ENCODE data around the gene TMEM168. TPM values are rescaled to one million over a fixed set of nuclear protein-coding genes. Genes with fewer than 3 reads are reported as not detected.

The TMEM168 gene
- total and polyA plus RNA-seq, 2 donors (not counting 1 experiment from before 2014, with no cell fraction given), result 19.3 to 27.2 TPM

- H3K36me3 ChIP-seq (ENCODE audit: control insufficient read depth, insufficient read depth, low read length), result no peaks in the 10 kb centered on the region
- H3K27ac ChIP-seq (ENCODE audit: insufficient read depth, low read length), result no peak overlapping the region
- no peak overlapping the region for H3K9ac ChIP-seq (ENCODE audit: insufficient read depth, low read length)
- no peak overlapping the region for H3K4me3 ChIP-seq (replicated peaks in 1 of 4; ENCODE audit: control extremely low read depth in 1 of 4, insufficient read depth in 1 of 4, low read depth in 3 of 4, low read length in 4 of 4)
- no peaks in the 10 kb centered on the region for H3K9me3 ChIP-seq (ENCODE audit: control insufficient read depth, insufficient read depth, low read depth, low read length)
- DNase-seq (ENCODE audit: low read depth in 2 of 2), result no peak
- no peak for TF ChIP-seq CTCF (conservative IDR thresholded peaks at IDR 0.05 in 1 of 2, IDR thresholded peaks at IDR 0.05 in 1 of 2; ENCODE audit: low read depth in 1 of 2, low read length in 2 of 2)
- TF ChIP-seq EZH2 (IDR thresholded peaks at IDR 0.05; ENCODE audit: low read length, missing control alignments), result no peak
- no peak overlapping the region for H2AFZ ChIP-seq (ENCODE audit: low read length)
- no peaks in the 10 kb centered on the region for H4K20me1 ChIP-seq (ENCODE audit: control insufficient read depth, extremely low read depth, insufficient read depth, low read length)
- no peaks in the 10 kb centered on the region for H3K27me3 ChIP-seq (ENCODE audit: control insufficient read depth, insufficient read depth, low read length)
- no peaks in the 10 kb centered on the region for H3K79me2 ChIP-seq (ENCODE audit: control insufficient read depth, insufficient read depth, low read length)
- no peaks in the 10 kb centered on the region for H3K4me1 ChIP-seq (ENCODE audit: control insufficient read depth, extremely low read depth, insufficient read depth, low read length)
- H3K4me2 ChIP-seq (ENCODE audit: extremely low read depth, insufficient read depth, low read length), result no peak overlapping the region
These were observed 40.6 kb upstream of the TMEM168 start for GRCh38 chr7:112830769-112831168.

GRCh38 chr7:112828696-112829095 is 38.5 kb upstream of the TMEM168 start:
- Histone ChIP-seq H3K4me3 (replicated peaks in 1 of 4; ENCODE audit: control extremely low read depth in 1 of 4, insufficient read depth in 1 of 4, low read depth in 3 of 4, low read length in 4 of 4) (no peak overlapping the region), H3K4me2 (ENCODE audit: extremely low read depth, insufficient read depth, low read length) (no peak overlapping the region), H3K27me3 (ENCODE audit: control insufficient read depth, insufficient read depth, low read length) (no peaks in the 10 kb centered on the region), H4K20me1 (ENCODE audit: control insufficient read depth, extremely low read depth, insufficient read depth, low read length) (no peaks in the 10 kb centered on the region), H2AFZ (ENCODE audit: low read length) (no peak overlapping the region), H3K9ac (ENCODE audit: insufficient read depth, low read length) (no peak overlapping the region), H3K79me2 (ENCODE audit: control insufficient read depth, insufficient read depth, low read length) (no peaks in the 10 kb centered on the region), H3K27ac (ENCODE audit: insufficient read depth, low read length) (no peak overlapping the region), H3K9me3 (ENCODE audit: control insufficient read depth, insufficient read depth, low read depth, low read length) (no peaks in the 10 kb centered on the region), H3K36me3 (ENCODE audit: control insufficient read depth, insufficient read depth, low read length) (no peaks in the 10 kb centered on the region), H3K4me1 (ENCODE audit: control insufficient read depth, extremely low read depth, insufficient read depth, low read length) (no peaks in the 10 kb centered on the region)
- TF ChIP-seq CTCF (conservative IDR thresholded peaks at IDR 0.05 in 1 of 2, IDR thresholded peaks at IDR 0.05 in 1 of 2; ENCODE audit: low read depth in 1 of 2, low read length in 2 of 2), result no peak
- no peak for TF ChIP-seq EZH2 (IDR thresholded peaks at IDR 0.05; ENCODE audit: low read length, missing control alignments)
- DNase-seq (ENCODE audit: low read depth in 2 of 2), result no peak

- Histone ChIP-seq H3K9ac (ENCODE audit: insufficient read depth, low read length) (no peak overlapping the region), H3K4me1 (ENCODE audit: control insufficient read depth, extremely low read depth, insufficient read depth, low read length) (no peaks in the 10 kb centered on the region), H3K27me3 (ENCODE audit: control insufficient read depth, insufficient read depth, low read length) (no peaks in the 10 kb centered on the region), H3K36me3 (ENCODE audit: control insufficient read depth, insufficient read depth, low read length) (no peaks in the 10 kb centered on the region), H3K4me2 (ENCODE audit: extremely low read depth, insufficient read depth, low read length) (no peak overlapping the region), H2AFZ (ENCODE audit: low read length) (no peak overlapping the region), H3K9me3 (ENCODE audit: control insufficient read depth, insufficient read depth, low read depth, low read length) (no peaks in the 10 kb centered on the region), H3K27ac (ENCODE audit: insufficient read depth, low read length) (no peak overlapping the region), H3K79me2 (ENCODE audit: control insufficient read depth, insufficient read depth, low read length) (no peaks in the 10 kb centered on the region), H4K20me1 (ENCODE audit: control insufficient read depth, extremely low read depth, insufficient read depth, low read length) (no peaks in the 10 kb centered on the region), H3K4me3 (replicated peaks in 1 of 4; ENCODE audit: control extremely low read depth in 1 of 4, insufficient read depth in 1 of 4, low read depth in 3 of 4, low read length in 4 of 4) (no peak overlapping the region)
- no peak for TF ChIP-seq EZH2 (IDR thresholded peaks at IDR 0.05; ENCODE audit: low read length, missing control alignments)
- TF ChIP-seq CTCF (conservative IDR thresholded peaks at IDR 0.05 in 1 of 2, IDR thresholded peaks at IDR 0.05 in 1 of 2; ENCODE audit: low read depth in 1 of 2, low read length in 2 of 2), result no peak
- no peak for DNase-seq (ENCODE audit: low read depth in 2 of 2)
These were observed 31.2 kb upstream of the TMEM168 start for GRCh38 chr7:112821345-112821744.

Measured in fibroblast of lung (primary cell).